Naive thymus-derived CD8-positive, alpha-beta T cell (primary cell): Measurements from ENCODE around the gene NUP42. TPM values are rescaled to one million over a fixed set of nuclear protein-coding genes. Genes with fewer than 3 reads are reported as not detected.

ENCODE experiments used
- ATAC-seq, 2 donors: fragments of 150-1000 bp; cut with Tn5 transposase in 1 of 2; sonication (Bioruptor Pico), chemical (Tn5 transposase) in 1 of 2; 1 replicate in 1 of 2; 2 replicates in 1 of 2; pipeline ENCODE4 v1.10.0; 2021; ENCODE audit warnings: mild to moderate bottlenecking in 2 of 2, moderate library complexity in 2 of 2
- POLR2A ChIA-PET: fragments of 350-600 bp; sonication (Branson Sonifier 250); formaldehyde crosslinking; loops from one replicate; lab custom pipeline; 2021; ENCODE audit warnings: antibody characterized with exemption; lab: Charles Lee
- DNase-seq, 10 donors: peaks; one replicate each; pipeline versions ENCODE4 v3.0.0 to v3.0.0-alpha.2; 2020 to 2022
- H3K27ac Mint-ChIP-seq, 10 donors: one replicate each; pipeline ENCODE4 v1.8.0; 2020 to 2022; ENCODE audit warnings: mild to moderate bottlenecking in 10 of 10, mixed read lengths in 10 of 10, moderate library complexity in 4 of 10, inconsistent platforms in 1 of 10
- H3K27me3 Mint-ChIP-seq, 5 donors: one replicate each; pipeline ENCODE4 v1.8.0; 2021 to 2022; ENCODE audit warnings: mixed read lengths in 5 of 5
- H3K36me3 Mint-ChIP-seq, 3 donors: one replicate each; pipeline ENCODE4 v1.8.0; 2020 to 2022; ENCODE audit warnings: mixed read lengths in 3 of 3, mild to moderate bottlenecking in 2 of 3, inconsistent platforms in 1 of 3
- H3K4me1 Mint-ChIP-seq, 4 donors: one replicate each; pipeline ENCODE4 v1.8.0; 2021 to 2022; ENCODE audit warnings: mixed read lengths in 4 of 4
- H3K4me3 Mint-ChIP-seq, 10 donors: one replicate each; pipeline ENCODE4 v1.8.0; 2020 to 2022; ENCODE audit warnings: mild to moderate bottlenecking in 10 of 10, mixed read lengths in 10 of 10, moderate library complexity in 6 of 10, inconsistent platforms in 1 of 10
- H3K9me3 Mint-ChIP-seq, 9 donors: one replicate each; pipeline ENCODE4 v1.8.0; 2020 to 2022; ENCODE audit warnings: mixed read lengths in 9 of 9, mild to moderate bottlenecking in 3 of 9, inconsistent platforms in 1 of 9, moderate library complexity in 1 of 9
- polyA plus RNA-seq, 3 donors: library from polyadenylated mRNA; unstranded; fragments of 300-500 nt; fragmentation: Illumina TruSeq; gene quantifications; one replicate each; pipeline ENCODE4 v1.2.3, GENCODE V29; 2021
- total RNA-seq, 8 experiments: library from RNA in 2 of 8; stranded (reverse) in 2 of 8; gene quantifications; one replicate each; pipeline ENCODE4 v1.2.3 and lab custom pipeline; 2021 to 2026

NUP42 gene
- total RNA-seq (10 to 100 TPM; 38.8 to 39.2 TPM), polyA plus RNA-seq (10 to 100 TPM; 28.2 to 31.1 (median 29.3) TPM), total RNA-seq (lab: John Stamatoyannopoulos, UW) (16.2 to 40.5 (median 31.7) reads per million in 6 experiments)

GRCh38 chr7:23181684-23182553, at the start of gene NUP42:
Gene NUP42 (plus strand): TSS chr7:23182048. CDS start chr7:23182086, 38 bp downstream.
- ATAC-seq: peak; percentile 95
- peaks cover 8 to 46% (median 37%) of the 10 kb centered on the region in 4 donors for H3K4me1 Mint-ChIP-seq
- peaks cover 0 to 3% (median 0%) of the 10 kb centered on the region in 5 donors for H3K27me3 Mint-ChIP-seq

GRCh38 chr7:23133797-23134196, 48.1 kb upstream of the NUP42 start:
- peaks cover 0 to 1% (median 0%) of the 10 kb centered on the region in 4 donors for H3K4me1 Mint-ChIP-seq
- no peak overlapping the region for H3K4me3 Mint-ChIP-seq
- H3K36me3 Mint-ChIP-seq: peaks cover 20 to 28% (median 21%) of the 10 kb centered on the region in 3 donors
- DNase-seq: no peak
- peaks cover 0 to 6% (median 2%) of the 10 kb centered on the region in 9 donors for H3K9me3 Mint-ChIP-seq
- no peak overlapping the region for H3K27ac Mint-ChIP-seq
- no peak for ATAC-seq
- no peaks in the 10 kb centered on the region for H3K27me3 Mint-ChIP-seq
- POLR2A ChIA-PET: no interaction called here

More at GRCh38 chr7:23181684-23182553, at the start of gene NUP42:
- Mint-ChIP-seq H3K4me3 (peak within 1 kb of the TSS; percentile 93 to 100 (median 98)), H3K9me3 (no peaks in the 10 kb centered on the region), H3K36me3 (peaks cover 0 to 17% (median 2%) of the 10 kb centered on the region in 3 donors), H3K27ac (peak within 1 kb of the TSS; percentile 98 to 100 (median 100))
- POLR2A ChIA-PET: interaction anchor here (0.7 to 3.6 kb wide), 4 partner anchors 24 to 1944 kb away, joined by 3 to 47 read pairs (median 6); partner anchors contain the start of gene KLHL7
- peak; percentile 85 to 97 (median 94) for DNase-seq

GRCh38 chr7:23135755-23136154, 46.1 kb upstream of the NUP42 start:
- ATAC-seq: no peak
- H3K4me3 Mint-ChIP-seq: no peak overlapping the region
- H3K27me3 Mint-ChIP-seq: no peaks in the 10 kb centered on the region
- POLR2A ChIA-PET: no interaction called here
- H3K27ac Mint-ChIP-seq: no peak overlapping the region
- peaks cover 9 to 22% (median 17%) of the 10 kb centered on the region in 3 donors for H3K36me3 Mint-ChIP-seq
- DNase-seq: no peak
- H3K9me3 Mint-ChIP-seq: peaks cover 0 to 6% (median 2%) of the 10 kb centered on the region in 9 donors
- peaks cover 0 to 1% (median 0%) of the 10 kb centered on the region in 4 donors for H3K4me1 Mint-ChIP-seq

- DNase-seq (no peak), ATAC-seq (no peak)
- Mint-ChIP-seq H3K4me3 (no peak overlapping the region), H3K27ac (no peak overlapping the region), H3K9me3 (peaks cover 0 to 6% (median 2%) of the 10 kb centered on the region in 9 donors), H3K36me3 (peaks cover 6 to 24% (median 17%) of the 10 kb centered on the region in 3 donors), H3K4me1 (peaks cover 0 to 3% (median 0%) of the 10 kb centered on the region in 4 donors), H3K27me3 (no peaks in the 10 kb centered on the region)
- POLR2A ChIA-PET: no interaction called here
Measured at GRCh38 chr7:23136216-23136615, 45.6 kb upstream of the NUP42 start.

- no peak overlapping the region for H3K27ac Mint-ChIP-seq
- peaks cover 0 to 2% (median 0%) of the 10 kb centered on the region in 4 donors for H3K4me1 Mint-ChIP-seq
- H3K36me3 Mint-ChIP-seq: peaks cover 0 to 67% (median 41%) of the 10 kb centered on the region in 3 donors
- no peak for ATAC-seq
- DNase-seq: no peak
- POLR2A ChIA-PET: no interaction called here
- no peaks in the 10 kb centered on the region for H3K9me3 Mint-ChIP-seq
- no peak overlapping the region for H3K4me3 Mint-ChIP-seq
- H3K27me3 Mint-ChIP-seq: no peaks in the 10 kb centered on the region
Measured at GRCh38 chr7:23157679-23158078, 24.2 kb upstream of the NUP42 start.

- Mint-ChIP-seq H3K27me3 (no peaks in the 10 kb centered on the region), H3K36me3 (peaks cover 0 to 58% (median 34%) of the 10 kb centered on the region in 3 donors), H3K4me1 (peaks cover 0 to 2% (median 0%) of the 10 kb centered on the region in 4 donors), H3K27ac (no peak overlapping the region), H3K9me3 (no peaks in the 10 kb centered on the region), H3K4me3 (no peak overlapping the region)
- POLR2A ChIA-PET: no interaction called here
- no peak for ATAC-seq
- no peak for DNase-seq
Measured at GRCh38 chr7:23158546-23158945, 23.3 kb upstream of the NUP42 start.

GRCh38 chr7:23161482-23161881, 20.4 kb upstream of the NUP42 start:
- H3K4me1 Mint-ChIP-seq: no peaks in the 10 kb centered on the region
- DNase-seq (no peak), ATAC-seq (no peak)
- H3K27me3 Mint-ChIP-seq: no peaks in the 10 kb centered on the region
- no peaks in the 10 kb centered on the region for H3K9me3 Mint-ChIP-seq
- no peak overlapping the region for H3K27ac Mint-ChIP-seq
- no peak overlapping the region for H3K4me3 Mint-ChIP-seq
- POLR2A ChIA-PET: no interaction called here
- H3K36me3 Mint-ChIP-seq: peaks cover 0 to 35% (median 22%) of the 10 kb centered on the region in 3 donors

- Mint-ChIP-seq H3K9me3 (no peaks in the 10 kb centered on the region), H3K4me3 (no peak overlapping the region), H3K27me3 (no peaks in the 10 kb centered on the region), H3K27ac (no peak overlapping the region), H3K36me3 (peaks cover 0 to 22% (median 11%) of the 10 kb centered on the region in 3 donors), H3K4me1 (no peaks in the 10 kb centered on the region)
- no peak for ATAC-seq
- DNase-seq: no peak
- POLR2A ChIA-PET: no interaction called here
Measured at GRCh38 chr7:23164846-23165245, 17.0 kb upstream of the NUP42 start.

- Mint-ChIP-seq H3K4me1 (no peaks in the 10 kb centered on the region), H3K27me3 (no peaks in the 10 kb centered on the region), H3K36me3 (peaks cover 0 to 21% (median 8%) of the 10 kb centered on the region in 3 donors), H3K27ac (no peak overlapping the region), H3K4me3 (no peak overlapping the region), H3K9me3 (no peaks in the 10 kb centered on the region)
- DNase-seq (no peak), ATAC-seq (no peak)
- POLR2A ChIA-PET: no interaction called here
Measured at GRCh38 chr7:23165316-23165715, 16.5 kb upstream of the NUP42 start.

- H3K27me3 Mint-ChIP-seq: no peaks in the 10 kb centered on the region
- H3K27ac Mint-ChIP-seq: no peak overlapping the region
- no peak overlapping the region for H3K4me3 Mint-ChIP-seq
- ATAC-seq (no peak), DNase-seq (no peak)
- H3K36me3 Mint-ChIP-seq: peaks cover 0 to 36% (median 5%) of the 10 kb centered on the region in 3 donors
- POLR2A ChIA-PET: no interaction called here
- no peaks in the 10 kb centered on the region for H3K9me3 Mint-ChIP-seq
- H3K4me1 Mint-ChIP-seq: no peaks in the 10 kb centered on the region
Measured at GRCh38 chr7:23167691-23168090, 14.2 kb upstream of the NUP42 start.

- no peaks in the 10 kb centered on the region for H3K27me3 Mint-ChIP-seq
- no peak overlapping the region for H3K4me3 Mint-ChIP-seq
- POLR2A ChIA-PET: no interaction called here
- peaks cover 0 to 37% (median 5%) of the 10 kb centered on the region in 3 donors for H3K36me3 Mint-ChIP-seq
- ATAC-seq (no peak), DNase-seq (no peak)
- no peaks in the 10 kb centered on the region for H3K4me1 Mint-ChIP-seq
- no peaks in the 10 kb centered on the region for H3K9me3 Mint-ChIP-seq
- H3K27ac Mint-ChIP-seq: no peak overlapping the region
Measured at GRCh38 chr7:23168111-23168885, 13.6 kb upstream of the NUP42 start.

GRCh38 chr7:23175938-23176337, 5.9 kb upstream of the NUP42 start:
- Mint-ChIP-seq H3K4me3 (no peak overlapping the region), H3K4me1 (peaks cover 1 to 8% (median 4%) of the 10 kb centered on the region in 4 donors), H3K27me3 (no peaks in the 10 kb centered on the region), H3K9me3 (no peaks in the 10 kb centered on the region), H3K27ac (no peak overlapping the region), H3K36me3 (peaks cover 0 to 19% (median 4%) of the 10 kb centered on the region in 3 donors)
- ATAC-seq (no peak), DNase-seq (no peak)
- POLR2A ChIA-PET: no interaction called here
